TTC549 (cell line): ENCODE measurements around the gene ZNF217.
"Not testable (repeated sequence)": the region's sequence is repeated elsewhere in the genome, so short reads cannot be mapped to it uniquely, and the experiment has no call there.

Source experiments
- FAIRE-seq: peaks from 2 replicates; lab custom pipeline; 2012; peaks lifted over from hg19 to GRCh38; lab: Jason Lieb, UNC

ZNF217 gene

DNA sequence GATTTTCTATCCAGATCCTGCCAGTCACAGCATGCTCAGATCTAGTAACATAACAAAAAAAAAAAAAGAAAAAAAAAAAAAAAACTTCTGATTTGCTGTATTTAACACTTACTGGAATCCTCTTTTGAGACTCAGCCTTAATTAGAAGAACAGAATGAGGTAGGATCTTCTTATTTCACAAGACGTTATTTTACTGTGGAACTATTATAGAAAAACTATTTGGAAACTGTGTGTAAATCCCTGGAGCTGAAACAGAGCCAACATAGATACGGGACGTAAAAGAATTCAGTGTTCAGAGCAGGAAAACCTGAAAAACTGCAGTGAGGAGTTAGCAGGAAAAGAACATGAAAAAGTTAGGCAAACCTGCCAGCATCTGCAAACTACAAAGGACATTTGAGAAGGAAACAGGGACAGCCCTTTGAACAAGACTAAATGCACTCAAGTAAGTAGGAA is 3.4 kb upstream of the ZNF217 start:
- no peak for FAIRE-seq

DNA sequence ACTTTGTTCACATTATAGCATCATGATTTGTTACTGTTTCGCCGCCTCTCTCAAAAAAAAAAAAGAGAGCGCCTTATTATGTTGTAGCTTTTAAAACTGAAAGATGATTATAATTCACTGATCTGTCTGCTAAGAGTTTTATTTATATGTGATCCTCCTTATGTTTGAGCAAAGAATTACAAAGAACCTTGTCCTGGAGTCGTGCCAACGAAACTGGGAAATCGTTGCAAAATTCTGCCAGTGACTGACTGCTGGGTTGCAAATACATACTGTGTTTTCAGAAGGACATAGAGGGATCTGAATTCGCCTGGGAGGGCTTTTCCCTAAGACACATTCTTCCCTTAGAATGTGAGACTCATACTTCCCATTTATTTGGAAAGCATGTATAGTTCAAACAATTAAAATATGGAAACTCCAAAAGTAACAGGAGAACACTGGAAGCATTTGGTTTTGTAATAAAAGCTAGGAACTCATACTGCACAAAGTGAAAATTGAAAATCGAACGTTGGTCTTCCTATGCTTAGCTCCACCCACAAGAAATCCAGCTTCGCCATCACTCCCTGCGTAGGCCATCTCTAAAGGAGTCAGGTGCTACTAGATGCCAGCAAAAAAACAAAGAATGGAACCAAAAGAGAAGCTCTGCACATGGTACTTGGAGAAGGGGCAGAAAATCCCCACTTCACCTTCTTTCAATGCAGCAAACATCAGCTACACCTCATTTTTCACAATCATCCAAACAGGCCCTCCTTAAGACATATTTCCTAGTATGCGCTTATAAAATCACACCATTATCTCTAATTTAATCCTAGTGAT is 2.8 kb upstream of the ZNF217 start:
- FAIRE-seq: not testable (repeated sequence)

DNA sequence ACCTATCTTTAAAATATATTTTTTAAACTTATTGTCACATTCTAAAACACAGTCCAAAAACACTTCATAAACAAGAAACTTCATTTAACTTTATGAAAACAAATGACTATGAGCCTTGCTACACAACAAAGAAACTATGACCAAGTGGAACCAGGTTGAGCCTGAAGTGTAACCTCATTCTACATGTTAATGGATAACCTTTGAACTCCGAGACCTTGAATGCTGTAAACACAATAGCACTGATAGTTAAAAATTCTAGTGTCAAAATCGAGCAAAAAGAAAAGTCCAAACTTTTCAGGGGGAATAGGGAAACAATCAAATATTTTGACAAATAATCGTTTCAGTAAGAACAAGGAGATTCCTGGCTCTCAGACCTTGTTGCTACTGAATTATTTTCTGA is 2.1 kb upstream of the ZNF217 start:
- FAIRE-seq: not testable (repeated sequence)

DNA sequence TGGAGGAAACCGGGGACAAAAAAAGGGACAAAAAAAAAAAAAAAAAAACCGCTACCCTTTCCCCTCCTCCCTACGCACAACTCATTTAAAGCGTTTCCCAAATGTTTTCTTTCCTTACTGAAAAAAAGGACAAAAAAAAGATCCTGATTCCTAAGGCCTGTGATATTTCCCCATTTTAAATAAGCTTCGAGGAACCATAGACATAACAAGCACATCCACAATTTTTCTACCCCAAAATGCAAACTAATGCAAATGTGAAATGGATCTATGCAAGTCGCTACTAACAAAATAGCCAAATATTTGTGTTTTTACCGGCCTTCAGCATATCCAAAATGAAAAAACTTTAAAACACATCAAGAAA is 1.4 kb upstream of the ZNF217 start:
- no peak for FAIRE-seq

DNA sequence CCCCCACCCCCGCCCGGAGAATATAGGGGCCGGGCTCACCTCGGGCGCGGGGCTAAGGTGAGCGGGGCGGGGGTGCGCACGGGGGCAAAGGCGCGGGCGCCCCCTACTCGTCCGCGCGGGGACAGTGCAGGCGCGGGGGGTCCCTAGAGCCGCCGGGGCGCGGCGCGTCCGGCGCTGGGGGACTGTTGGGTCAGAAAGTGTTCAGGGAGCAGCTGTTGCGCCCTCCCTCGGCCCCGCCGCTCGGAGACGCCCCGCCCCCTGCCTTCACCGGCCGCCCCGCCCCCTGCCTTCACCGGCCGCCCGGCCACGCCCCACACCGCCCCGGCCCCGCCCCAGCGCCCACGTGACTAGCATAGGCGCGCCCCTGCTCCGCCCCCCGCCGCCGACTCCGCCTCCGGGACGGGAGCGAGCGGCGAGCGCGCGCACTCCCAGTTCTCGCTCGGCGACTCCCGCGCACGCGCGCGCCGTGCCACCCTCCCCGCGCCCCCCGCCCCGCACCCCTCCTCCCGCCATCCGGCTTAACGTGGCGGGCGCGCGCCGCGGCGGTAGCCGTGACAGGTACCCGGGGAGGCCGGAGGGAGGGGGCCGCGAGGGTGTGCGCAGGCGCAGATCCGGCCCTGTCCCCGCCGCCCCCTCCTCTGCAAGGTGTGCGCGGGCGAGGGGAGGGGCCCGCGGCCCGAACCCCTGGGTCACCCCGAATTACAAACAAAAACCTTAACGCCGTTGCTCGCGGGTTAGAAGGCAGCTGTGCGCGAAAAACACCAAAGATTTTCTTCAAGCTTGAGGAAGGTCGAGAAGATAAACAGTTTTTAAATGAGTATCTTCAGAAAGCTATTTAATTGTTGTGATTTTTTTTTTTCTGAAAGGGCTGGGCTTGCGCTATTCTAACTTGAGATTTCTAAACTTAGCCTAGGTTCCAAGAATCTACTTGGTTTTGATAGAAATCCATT is 704 bp upstream of the ZNF217 start:
- no peak for FAIRE-seq

DNA sequence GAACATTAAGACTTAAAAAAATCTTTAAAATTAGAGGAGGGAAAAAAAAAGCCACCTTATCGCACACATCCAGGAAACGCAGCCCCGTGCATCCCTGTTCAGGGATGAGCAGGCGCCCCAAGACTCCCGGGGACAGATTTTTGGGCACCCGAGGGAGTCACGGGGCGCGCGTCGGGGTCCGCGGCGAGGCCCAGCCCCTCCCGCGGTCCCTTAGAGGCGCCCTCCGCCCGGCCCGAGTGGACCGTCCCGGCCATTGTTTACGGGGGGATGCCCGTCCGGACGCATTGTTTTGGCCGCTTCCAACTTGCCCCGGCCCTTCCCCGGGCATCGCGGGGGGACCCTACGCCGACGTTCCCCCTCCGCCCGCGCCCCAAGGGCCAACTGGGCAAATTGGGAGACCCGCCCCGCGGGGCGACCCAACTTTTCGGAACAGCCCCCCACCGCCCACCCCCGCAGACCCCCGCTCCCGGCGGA is 610 bp downstream of the ZNF217 start:
- no peak for FAIRE-seq

DNA sequence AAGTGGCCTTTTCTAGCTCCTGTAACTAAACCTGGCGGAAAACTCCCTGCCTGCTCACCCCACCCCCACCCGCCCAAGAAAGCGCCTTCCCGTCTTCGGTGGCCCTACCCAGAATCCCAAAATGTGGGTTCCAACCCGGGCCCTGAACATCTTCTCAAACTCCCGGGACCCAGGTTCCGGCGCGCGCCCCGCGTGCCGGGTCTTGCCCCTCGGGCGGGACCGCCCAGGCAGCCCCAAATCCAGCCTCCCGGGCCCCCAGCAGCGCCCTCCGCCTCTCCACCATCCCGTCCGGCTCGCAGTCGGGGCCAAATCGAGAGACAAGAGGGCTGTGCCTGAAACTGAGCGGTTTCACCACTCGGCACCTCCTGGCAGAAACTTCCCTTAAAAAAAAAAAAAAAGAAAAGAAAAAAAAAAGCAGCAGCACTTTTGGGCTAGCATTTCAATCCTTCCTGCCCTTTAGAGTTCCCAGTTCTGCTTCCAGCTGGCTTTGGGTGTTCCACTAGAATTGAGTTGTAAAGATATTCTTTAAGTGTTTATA is 1.1 kb downstream of the ZNF217 start:
- FAIRE-seq: not testable (repeated sequence)

DNA sequence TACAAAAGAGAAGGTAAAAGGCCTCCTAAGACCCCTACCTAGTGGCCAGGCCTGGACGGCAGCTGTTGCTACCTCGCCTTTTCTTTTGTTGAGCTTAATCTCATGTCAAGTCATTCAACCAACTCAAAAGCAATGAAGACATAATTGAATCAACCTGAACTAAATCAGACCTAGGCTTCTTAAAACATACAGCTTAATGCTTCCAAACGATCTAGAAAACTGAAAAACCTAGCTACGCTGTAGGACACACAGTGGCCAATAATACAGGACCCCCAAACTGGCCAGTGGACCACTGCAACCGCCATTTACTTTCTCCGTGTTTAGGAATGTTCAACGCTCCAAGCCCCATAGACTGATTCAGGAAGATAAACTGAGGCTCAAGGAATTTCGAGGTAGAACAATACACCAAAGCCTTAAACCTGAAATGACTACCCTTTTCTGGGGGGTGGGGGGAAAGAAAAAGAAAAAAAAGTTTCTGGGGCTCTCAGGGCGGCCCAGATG is 1.6 kb downstream of the ZNF217 start:
- not testable (repeated sequence) for FAIRE-seq

DNA sequence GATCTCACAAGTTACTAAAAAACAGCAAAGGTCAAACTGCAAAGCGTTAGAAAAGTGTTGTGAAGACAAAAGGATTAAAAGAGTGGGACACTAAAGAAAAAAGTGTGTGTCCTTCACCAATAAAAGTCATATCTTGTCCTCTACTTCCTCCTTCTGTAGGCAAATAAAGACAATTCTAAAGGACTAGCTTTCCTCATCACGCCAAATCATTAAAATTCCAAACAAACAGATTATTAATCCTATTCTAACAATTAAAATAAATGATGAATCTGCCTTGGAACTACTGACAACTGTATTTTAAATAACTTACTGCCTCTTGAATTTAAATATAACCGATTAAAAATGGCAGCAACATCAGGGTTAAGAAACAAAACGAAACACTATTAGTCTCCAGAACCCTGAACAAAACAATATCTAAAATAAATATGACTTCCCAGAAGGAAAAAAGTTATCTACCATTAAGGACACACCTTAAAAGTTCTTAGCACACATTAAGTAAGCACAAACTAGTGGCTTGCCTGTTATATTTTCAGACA is 2.4 kb downstream of the ZNF217 start:
- not testable (repeated sequence) for FAIRE-seq

DNA sequence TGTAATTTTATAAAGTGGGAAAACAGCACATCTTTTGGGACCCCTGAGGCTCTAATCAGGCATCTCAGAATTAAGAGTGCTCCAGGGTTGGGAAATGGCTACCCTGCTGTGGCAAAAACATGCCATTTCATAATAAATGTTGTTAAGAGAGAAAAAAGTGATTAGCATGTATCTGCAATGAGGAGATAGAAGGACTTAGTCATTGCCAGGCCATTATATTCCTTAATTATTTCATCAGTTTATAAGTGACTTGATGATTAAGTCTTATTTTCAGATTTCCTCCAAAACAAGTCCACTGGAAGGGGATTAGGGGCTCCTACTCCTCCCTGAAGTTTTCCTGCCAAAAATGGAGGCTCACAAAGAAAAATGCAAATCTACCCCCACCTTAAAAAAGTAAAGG is 3.0 kb downstream of the ZNF217 start:
- not testable (repeated sequence) for FAIRE-seq

DNA sequence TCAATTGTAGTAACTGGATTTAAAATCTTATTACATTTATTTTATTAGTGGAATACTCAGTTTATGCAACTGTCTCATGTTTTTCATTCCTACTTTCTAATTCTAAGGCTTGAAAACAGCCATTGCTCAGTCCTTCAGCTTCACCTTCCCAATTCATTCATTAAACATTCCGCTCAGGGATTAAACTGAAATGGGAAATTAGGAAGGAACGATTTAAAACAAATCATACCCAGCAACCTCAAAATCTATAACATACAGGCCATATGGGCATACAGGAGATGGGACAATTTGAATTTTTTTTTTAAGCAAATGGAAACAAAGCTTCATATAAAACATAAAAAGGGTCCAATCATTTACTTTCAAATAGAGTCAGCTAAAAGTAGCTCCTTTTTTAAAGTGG is 3.5 kb downstream of the ZNF217 start:
- not testable (repeated sequence) for FAIRE-seq

DNA sequence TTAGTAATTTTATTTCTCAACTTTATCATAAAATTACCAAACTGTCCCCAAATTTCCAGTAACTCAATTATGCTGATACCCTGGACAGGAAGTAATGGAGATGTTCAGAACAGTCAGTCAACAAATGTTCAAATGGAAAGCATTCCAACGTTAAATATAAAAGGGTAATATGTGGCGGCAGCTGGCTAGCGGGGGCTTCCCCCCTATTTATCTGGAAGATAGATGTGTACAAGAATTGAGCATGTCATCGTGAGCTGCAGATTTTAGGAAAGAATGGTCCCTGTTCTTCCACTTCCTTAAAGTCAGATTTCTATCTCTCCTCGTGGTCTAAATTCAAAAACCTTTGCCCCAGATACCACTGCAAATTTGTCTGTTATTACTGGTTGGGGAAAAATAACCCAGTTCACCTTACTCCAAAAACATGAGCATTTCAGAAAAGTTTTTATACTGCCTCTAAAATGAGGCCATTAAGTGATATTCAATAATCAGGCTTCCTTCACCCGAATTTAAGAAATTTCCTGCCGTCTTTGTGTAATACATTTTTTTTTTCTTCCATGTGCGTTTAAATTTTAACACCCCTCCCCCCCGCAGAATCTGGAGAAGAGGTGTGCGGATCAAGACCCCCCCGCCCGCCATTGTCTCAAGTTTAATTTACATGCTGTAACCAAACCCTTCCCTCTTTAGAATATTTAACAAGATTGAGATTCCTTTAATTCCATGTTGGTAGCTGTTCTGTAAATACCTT is 4.1 kb downstream of the ZNF217 start:
- FAIRE-seq: not testable (repeated sequence)

DNA sequence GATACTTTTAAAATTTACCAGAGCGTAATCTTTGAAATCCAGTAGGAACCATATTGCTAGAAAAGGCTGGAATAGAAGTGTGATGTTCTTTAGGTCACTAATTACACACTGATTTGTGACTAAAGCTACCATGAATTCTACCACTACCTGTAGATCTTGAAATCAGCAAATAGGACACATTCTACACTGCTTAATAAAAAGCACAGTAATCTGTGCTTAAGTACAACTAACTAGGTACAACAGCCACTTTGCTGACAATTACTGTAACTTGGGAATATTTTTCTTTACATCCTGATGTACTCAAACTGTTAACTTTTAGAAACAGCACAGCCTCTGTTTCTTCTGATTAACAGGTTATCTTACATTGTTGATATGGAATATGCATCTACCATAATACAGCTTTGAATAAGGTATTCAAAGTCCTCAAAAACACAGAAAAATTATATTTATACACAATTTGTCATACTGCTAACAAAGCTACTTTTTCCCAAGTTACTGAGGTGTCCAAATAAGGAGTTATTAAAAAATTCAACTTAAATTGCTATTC is 6.4 kb downstream of the ZNF217 start:
- not testable (repeated sequence) for FAIRE-seq

DNA sequence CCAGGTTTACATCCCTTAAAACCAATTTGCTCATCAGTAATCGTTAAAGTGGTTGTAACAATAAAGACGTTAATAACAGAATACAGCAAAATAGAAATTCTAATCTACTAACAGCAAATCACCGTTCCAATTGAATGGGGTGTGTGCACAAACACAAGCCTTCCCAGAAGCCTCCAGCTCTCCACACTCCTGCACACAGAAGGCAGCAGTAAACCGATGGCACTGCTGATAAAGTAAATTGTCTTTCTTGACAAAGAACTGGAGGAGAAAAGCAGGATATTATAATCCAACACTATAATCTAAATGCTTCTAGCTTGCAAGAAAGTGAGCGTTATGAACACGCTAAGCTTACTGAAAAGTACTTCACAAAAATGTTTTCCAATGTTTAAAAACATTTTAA is 7.0 kb downstream of the ZNF217 start:
- no peak for FAIRE-seq

DNA sequence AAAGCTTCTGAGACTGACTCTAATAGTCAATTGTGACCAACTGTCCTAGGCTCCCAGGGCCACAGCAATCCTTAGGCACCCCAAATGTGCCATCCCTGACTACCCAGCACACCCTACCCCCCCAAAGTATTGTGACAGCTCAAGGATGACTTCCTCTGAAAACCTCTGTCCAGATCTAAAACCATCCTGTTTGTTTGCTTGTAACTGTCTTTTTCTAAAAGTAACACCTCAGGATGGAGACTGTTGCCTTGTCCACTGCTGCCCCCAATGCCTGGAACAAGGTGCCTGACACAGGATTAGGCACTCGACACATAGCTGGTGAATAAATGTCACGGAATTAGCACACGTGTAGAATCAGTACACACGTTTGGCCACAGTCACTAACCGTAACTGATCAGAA is 7.7 kb downstream of the ZNF217 start:
- not testable (repeated sequence) for FAIRE-seq

DNA sequence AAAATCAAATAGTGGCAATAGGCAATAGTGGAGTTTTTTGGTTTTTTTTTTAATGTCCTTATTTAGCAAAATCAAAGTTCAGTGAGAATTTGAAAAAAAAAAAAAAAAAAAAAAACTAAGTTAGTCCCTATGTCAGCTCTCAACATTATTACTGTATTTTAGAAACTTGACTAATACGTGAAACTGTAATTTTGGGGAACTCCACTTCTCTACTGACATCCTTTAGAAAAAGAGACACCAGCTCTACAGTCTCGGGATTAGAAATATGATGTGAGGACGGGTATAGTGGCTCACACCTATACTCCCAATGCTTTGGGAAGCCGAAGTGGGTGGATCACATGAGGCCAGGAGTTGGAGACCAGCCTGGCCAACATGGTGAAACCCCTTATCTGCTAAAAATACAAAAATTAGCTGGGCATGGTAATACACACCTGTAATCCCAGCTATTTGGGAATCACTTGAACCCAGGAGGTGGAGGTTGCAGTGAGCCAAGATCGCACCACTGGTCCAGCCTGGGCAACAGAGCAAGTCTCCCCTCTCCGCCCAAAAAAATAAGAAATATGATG is 8.6 kb downstream of the ZNF217 start:
- FAIRE-seq: not testable (repeated sequence)

DNA sequence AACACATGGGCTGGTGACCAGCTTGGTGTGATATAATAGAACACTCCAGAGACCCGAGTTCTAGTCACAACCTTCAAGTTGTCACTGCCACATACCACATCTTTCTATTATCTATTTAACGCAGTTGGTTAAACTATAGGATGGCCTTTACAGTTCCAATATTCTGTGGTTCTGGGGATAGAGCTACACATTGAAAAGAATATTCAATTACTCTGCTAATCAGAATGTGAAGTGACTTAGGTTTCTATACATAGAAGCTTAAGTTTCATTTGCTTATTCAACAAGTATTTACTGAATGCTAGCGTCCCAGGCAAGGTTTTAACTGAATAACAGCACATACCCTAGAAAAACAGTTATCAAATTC is 9.1 kb downstream of the ZNF217 start:
- FAIRE-seq: not testable (repeated sequence)

DNA sequence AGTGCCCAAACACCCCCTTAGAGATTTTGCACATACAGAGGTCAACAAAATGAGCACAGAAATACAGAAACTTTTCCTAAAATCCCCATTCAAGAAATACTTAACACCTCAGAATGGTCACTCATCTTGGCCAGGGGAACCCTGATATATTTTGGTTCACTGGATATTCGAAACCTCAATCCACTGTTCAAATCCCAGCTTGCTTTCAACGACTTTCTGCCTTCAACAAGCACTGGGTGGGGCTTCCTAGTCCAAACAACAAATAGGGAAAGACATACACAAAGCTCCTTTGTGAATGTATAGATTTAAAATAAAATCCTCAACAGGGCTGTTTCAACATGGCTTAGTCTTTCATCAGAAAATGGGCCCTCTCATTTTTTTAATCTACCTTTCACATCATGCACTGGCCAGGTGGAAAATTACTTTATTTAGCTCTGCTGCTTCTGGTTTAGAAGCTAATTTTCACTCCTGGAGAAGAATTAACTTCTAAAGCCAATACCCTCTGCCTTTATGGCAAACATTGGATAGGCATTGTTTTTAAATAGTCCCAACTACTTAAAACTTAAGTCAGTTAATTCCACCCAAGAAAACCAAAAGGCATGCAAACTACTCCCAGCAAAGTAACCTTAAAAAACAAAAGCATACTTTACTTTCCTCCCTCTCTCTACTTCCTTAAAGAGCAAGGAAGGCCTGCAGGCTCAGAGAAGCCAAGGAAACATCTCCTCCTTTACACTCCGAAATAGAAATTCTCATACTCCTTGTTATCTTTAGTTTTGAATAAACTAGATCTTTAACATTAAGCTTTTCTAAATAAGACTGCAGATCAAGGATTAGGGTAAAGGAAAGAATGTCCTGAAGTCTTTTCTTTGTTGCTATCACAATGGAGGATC is 9.7 kb downstream of the ZNF217 start:
- not testable (repeated sequence) for FAIRE-seq

DNA sequence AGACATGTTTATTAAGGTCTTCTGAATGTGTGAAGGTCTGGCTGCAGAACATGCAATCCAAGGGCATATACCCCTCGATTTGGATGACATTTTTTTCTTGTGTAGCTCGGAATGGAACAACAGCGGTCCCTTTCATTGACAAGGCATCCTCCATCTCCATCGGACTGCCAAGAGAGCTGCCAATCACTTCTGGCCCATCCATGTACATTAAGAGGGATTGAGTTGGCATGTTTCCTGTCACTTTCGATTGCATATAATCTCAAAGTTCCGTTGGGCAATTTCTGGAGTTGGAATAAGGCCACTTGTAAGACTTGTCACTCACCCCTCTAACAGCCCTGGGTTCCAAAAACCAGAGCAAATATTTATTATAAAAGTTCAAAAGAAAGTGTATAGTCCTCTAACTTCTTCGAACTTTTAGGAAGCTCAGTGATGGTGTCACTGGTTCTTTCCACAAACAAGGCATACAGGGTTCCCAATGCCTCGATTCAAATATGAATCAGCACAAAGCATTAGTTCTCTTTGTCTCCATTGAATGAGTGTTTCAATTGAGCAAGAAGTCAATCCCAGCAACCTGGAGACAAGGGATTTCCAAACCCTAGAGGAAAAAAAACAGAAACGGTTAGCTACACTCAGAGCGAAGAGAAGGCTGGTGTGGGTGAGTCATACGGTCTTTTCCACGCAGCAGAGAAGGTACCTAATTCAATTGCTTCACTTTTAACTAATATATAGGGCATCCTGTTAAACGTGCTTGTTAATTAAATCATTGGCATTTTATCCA is 10.9 kb downstream of the ZNF217 start:
- no peak for FAIRE-seq
